ENCODE data around the gene TMEM174.
"Not testable (repeated sequence)": the region's sequence is repeated elsewhere in the genome, so short reads cannot be mapped to it uniquely, and the experiment has no call there.

Gene TMEM174

DNA sequence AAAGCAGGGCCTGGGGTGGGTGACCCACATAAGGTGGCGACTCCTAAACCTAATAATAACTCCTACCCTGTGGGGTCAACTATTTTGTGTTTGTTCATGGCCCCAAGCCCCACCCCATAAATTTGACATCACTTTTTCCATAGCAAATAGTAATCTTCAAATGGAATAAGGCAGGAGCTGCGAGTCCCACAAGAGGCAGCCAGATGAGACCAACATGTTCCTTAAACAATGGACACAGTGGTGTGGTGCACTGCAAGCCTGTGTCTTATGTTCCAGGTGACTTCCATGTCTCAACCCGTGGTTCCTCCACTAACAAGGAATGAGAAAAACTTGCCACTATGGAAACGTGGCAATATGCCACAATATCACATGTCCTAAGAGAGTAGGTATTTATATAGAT, 20.6 kb downstream of the TMEM174 start:
- DNase-seq (ENCODE audit: low spot score) = no peak

DNA sequence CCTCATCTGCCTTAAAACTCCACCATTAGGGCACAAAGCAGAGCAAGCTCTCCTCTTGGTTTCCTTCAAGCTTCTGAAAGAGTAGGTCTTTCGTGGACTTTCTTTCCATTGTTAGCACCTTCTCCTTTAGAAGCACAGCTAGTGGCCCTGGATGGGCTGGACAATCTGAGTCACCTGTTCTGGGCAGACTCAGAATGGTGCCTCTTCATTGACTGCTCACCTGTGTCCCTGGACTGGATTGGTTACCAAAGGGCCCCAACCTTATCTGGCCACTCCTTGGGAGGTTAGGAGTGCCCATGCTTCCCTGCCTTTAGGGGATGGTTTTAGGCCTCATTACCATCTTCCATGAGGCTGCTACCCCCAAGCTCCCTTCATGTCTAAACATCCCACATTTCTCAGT, 23.2 kb downstream of the TMEM174 start:
- DNase-seq (ENCODE audit: low spot score) = no peak

DNA sequence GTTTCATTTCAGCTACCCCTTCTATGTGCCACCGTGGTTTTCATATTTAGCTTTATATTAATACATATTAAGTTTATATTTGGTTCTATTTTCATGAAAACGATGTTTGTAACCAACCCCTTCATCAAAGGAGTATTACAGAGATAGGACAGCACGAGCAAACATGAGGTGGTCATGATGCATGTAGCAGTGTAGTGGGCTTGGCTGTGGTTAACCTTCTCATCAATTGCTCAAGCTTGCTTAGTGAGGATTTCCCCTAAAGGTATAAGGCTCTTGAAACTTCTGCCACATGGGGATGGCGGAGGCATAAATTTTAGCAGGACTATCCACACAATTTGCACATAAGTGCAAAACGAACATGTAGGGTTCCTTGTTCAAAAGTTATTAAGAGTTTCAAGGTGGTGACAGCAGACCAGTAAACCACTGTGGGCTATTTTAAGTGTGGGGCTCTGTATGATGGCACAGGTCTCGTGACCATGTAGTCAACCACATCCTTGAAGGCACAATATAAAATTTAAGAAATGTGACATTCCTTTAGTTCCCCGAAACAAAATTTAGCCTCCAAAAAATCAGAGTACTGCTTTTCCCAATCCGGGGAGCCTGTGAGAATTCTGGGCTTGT, 24.8 kb downstream of the TMEM174 start:
- DNase-seq (ENCODE audit: low spot score) = no peak

DNA sequence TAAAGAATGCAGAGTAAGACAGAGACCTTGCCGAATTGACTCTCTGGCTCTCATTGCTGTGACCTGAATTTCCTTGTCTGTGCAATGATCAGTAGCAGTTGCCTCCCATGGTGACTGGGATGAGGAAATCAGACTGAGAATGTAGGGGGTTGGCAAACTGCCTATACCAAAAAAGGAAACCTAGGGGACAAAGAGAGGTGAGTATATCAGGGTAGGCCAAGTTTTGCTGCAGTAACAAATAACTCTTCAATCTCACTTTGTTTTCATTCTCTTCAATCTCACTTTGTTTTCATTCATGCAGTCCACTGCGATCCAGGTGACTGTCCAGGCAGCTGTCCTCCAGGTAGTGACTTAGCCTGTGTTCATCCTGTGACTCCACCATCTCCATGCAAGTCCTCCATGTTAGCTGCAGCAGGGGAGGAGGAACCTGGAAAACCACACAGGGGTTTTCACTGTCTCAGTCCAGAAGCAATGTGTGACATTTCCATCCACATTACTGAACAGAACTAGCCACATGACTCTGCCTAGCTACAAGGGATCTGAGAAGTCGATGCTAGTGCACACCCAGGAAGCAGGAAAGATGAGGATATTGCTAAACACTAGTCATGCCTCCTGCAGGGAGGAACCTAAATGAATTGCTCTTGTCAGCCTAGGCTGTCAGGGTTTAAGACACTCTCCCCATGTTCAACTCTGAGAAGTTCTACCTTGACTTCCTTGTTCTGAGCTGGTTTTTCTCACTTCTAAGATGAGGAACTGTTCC, 26.0 kb downstream of the TMEM174 start:
- DNase-seq (ENCODE audit: low spot score) = no peak

DNA sequence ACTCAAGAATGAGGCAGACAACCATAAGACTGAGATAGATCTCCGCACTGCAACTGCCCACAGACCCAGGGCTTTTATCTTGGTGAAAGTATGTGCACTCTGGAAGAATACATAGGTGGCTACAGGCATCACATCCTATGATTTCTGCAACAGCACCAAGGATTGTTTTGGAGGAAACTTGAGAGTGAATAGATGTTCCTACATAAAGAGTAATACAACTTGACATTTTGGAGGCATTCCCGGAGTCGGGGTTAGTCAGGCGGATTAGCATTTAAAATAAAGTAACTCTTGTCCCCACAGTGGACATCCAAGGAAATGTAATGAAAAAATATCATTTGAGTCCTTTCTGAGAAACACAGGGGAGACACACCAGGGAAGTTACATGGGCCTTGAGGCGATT, 26.7 kb downstream of the TMEM174 start:
- no peak for DNase-seq (ENCODE audit: low spot score)

DNA sequence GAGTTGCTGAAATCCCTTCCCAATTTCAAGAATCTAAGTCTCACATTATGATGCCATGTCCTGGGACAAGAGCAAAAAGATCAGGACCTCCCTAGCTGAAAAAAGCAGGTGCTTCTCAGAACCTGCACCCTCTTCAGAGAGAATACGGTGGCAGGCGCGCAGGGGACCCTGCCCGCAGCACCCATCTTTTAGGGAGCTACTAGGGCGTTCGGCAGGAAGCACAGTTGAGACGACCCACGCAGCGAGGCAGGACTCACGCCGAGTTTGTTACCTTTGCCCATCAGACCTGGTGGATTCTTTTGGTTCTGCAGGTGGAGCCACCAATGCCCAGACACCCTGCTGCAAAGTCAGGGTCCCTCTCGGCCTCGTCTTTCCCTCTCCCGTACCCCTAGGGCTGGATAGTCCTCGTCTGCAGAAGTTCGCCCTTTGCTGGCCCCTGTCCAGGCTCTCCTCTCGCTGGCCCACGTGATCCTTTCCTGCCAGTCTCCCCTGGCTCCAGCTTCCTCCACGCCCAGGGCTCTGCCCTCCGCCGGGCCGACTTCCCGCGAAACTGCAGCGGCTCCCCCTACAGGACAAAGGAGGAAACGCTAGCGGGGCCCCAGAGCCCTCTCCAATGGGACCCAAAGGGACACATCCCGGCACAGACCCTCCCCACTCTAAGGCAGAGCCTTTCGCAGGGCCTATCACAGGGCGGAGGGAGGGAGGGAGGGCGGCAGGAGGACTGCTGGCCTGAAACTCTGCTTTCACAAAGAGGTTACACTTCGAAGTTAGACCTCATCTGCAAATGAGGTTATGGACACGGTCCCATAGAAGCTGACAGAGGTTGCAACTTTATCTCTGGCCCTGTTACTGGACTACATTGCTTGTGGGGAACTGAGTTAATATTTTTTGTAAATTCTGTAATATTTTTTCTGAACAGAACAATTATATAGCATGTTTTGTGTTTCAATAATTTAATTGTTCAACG, 28.8 kb downstream of the TMEM174 start:
- peak; percentile 91 for DNase-seq (ENCODE audit: low spot score)

DNA sequence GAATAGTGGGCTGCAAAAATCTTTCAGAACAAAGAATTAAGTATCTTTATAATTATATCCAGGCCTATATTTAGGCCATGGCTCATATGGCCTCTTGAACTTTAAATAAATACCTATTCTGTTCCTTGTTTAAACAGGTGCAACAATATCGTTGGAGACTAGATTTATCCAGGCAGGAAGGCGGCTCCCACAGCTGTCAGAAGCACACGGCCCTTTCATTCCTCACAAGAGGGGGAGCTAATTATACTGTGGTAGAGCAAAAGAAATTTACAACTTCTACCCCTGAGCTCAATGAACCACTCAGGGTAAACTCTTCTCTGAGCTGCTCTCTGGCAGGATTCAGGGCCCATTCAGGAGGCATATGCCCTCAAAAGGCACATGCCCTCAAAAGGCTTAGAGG, 31.3 kb downstream of the TMEM174 start:
- DNase-seq (ENCODE audit: low spot score) = no peak

DNA sequence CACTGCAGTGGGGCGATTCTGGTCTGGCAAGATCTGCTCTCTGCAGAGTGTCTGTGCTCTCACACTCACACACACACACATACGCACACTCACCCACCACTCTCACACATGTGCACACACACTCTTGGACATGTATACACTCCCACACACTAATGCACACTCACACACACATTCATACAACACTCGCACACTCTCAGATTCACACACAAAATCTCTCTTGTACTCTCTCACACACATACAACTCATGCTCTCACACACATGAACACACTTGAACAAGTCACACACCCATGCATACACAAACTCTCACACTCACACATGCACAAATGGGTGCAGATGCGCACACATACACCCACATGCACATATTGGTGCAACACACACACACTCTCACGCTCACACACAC, 31.7 kb downstream of the TMEM174 start:
- no peak for DNase-seq (ENCODE audit: low spot score)

DNA sequence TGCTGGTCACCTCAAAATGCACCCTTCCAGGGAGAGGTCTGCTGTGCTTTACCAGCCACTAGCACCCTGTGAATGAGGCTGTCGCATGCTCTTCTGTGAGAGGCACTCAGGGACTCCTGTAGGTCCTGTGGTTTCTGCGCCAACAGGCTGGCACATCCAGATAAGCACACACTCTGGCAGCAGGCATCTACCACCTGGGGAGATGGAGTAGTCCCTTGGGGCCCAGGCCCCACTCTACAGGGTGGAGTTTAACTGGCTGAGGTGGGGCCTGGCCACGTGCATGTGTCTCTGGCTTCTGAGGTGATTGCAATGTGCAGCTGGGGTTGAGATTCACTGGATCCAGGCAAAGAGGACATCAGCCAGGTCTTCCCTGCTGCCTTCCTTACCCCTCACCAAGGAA, 32.3 kb downstream of the TMEM174 start:
- DNase-seq (ENCODE audit: low spot score) = no peak

DNA sequence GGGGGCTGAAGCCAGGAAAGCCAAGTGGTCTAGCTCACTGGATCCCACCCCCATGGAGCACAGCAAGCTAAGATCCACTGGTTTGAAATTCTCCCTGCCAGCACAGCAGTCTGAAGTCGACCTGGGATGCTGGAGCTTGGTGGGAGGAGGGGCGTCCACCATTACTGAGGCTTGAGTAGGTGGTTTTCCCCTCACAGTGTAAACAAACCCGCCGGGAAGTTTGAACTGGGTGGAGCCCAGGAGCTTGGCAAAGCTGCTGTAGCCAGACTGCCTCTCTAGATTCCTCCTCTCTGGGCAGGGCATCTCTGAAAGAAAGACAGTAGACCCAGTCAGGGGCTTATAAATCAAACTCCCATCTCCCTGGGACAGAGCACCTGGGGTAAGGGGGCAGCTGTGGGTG, 34.2 kb downstream of the TMEM174 start:
- not testable (repeated sequence) for DNase-seq (ENCODE audit: low spot score)

DNA sequence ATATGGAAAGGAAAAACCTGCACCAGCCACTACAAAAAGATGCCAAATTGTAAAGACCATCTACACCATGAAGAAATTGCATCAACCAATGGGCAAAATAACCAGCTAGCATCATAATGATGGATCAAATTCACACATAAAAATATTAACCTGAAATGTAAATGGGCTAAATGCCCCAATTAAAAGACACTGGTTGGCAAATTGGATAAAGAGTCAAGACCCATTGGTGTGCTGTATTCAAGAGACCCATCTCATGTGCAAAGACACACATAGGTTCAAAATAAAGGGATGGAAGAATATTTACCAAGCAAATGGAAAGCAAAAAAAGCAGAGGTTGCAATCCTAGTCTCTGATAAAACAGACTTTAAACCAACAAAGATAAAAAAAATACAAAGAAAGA, 36.1 kb downstream of the TMEM174 start:
- DNase-seq (ENCODE audit: low spot score) = not testable (repeated sequence)

DNA sequence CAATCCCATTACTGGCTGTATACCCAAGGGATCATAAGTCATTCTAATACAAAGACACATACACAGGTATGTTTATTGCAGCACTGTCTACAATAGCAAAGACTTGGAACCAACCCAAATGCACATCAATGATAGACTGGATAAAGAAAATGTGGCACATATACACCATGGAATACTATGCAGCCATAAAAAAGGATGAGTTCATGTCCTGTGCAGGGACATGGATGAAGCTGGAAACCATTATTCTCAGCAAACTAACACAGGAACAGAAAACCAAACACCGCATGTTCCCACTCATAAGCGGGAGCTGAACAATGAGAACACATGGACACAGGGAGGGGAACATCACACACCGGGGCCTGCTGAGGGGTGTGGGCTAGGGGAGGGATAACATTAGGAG, 39.7 kb downstream of the TMEM174 start:
- DNase-seq (ENCODE audit: low spot score) = not testable (repeated sequence)

DNA sequence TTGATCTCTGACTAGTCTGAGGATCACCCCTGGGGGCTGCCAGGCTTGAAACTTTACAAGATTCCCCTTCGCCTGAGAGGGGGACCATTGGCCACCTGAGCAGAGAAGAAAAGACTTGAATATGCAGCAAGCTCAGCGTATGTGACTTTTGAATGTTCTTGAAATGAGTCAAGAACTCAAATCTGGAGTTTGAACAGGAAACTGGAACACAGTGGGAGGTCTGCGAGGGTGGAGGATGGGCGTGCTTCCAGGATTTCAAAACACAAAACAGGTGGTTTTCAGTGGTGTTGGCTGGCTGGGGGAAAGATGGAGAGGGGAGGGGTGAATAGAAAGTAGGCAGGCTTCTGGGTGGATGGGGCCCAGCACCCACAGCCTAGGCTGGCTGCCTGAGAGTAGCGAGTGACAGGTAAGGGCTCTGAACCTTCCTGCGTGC, 40.6 kb downstream of the TMEM174 start:
- DNase-seq (ENCODE audit: low spot score) = peak; percentile 57

DNA sequence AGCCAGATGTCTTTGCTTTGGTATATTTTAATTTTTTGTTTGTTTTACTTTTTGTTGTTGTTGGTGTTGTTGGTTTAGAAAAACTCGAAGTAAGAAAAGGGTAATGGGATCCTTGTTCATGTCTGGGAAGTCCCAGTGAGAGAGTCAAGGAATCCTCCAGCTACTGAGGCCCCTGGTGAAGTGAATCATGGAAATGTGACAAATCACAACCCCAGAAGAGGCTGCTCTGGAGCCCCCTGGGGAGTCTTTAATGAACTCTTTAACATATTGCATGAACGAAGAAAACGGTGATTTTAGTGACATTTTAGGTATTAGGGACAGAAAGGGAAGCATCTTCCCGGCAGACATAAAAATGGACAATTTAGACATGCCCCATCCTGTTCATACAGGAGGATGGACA, 41.3 kb downstream of the TMEM174 start:
- no peak for DNase-seq (ENCODE audit: low spot score)

DNA sequence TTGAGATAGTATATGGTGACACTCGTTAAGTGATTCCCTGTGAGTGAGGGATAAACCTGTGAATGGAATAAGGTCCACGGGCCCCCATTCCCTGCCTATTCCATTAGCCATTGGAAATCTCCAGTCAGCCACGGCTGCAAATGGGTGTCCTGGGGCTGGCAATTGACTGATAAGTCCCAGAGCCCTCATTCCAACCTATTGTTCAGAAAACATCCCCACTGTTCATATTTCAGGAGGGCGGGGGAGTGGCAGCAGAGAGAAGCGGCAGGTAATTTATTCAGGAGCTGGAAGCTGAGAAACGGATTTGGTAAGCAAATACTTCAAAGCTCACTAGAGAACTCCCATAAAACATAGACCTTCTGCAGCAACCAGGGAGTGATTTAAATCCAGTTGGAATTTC, 42.0 kb downstream of the TMEM174 start:
- DNase-seq (ENCODE audit: low spot score) = no peak

DNA sequence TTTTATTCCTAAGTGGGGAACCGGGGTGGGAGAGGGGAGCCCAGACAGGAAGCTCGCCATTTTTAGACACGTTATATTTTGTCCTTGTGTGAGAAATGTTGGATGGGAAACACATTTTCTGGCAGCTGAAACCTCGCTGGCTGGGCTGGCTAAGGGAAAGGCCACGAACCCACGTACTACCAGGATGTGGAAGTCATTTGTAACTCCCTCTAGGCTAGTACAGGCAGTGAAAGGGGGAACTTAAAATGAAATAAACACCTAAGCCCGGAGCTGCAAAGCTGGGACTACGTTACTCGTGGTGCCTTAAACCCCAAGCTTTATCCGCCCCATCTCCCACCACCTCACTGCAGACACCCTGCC, 42.5 kb downstream of the TMEM174 start:
- DNase-seq (ENCODE audit: low spot score) = no peak

DNA sequence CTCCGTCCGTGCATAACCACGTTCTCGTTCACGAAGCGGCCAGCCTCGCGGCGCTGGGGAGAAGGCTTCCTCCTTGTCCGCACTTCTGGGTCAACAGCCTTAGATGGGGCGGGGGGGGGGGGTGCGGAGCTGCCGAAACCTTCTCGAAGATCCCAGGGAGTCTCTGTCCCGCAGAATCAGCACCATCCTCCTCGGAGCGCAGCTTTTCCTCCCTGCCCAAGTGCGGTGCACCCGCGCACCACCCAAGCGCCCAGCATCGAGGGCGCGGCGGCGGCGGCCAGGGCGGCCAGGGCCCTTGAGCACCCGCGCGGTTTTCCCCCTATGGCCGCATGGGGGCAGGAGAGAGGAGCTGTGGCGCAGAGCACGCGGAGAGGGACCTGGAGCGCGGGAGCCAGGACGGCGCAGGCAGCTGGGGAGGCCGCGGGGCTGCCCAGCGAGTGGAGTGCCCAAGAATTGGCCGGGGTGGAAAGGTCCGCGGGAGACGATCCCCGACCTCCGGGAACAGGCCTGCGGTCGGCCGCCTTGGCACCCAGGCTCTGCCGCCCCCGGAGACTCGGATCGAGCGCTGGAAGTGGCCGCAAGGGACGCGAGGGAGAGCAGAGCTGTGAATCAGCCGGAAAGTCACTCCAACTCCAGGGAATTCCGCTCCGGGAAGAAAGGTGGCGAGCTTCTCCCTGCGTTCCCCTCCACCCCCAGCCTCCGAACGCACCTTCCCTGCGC, 43.1 kb downstream of the TMEM174 start:
- DNase-seq (ENCODE audit: low spot score) = peak; percentile 95

DNA sequence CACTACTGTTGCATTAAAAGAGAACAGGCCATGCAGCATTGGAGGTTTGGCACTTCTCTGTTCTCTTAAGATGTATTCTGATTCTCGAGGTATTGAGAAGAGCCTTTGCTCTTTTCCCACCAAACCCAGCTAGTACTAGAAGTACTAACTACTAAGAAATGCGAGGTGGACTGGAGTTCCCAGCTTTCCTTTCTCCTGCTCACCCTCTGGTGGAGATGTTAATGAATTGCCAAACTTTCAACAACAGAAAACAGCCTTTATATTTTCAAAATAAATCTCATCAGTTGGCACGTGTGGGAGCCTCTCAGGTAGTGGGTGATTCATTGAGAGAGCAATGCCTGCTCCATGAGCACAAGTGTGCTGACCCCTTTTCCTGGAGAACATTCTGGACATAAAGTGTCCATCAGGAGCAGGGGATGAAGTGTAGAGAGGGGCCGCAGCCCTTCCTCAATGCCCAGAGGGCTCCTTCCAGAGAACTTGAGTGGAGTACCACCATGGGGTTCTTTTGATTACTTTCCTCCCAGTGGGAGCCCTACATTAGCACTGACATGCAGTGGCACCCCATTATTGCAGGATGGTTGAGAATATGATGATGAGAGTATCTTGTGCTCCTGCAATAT, 45.7 kb downstream of the TMEM174 start:
- DNase-seq (ENCODE audit: low spot score) = peak; percentile 73

DNA sequence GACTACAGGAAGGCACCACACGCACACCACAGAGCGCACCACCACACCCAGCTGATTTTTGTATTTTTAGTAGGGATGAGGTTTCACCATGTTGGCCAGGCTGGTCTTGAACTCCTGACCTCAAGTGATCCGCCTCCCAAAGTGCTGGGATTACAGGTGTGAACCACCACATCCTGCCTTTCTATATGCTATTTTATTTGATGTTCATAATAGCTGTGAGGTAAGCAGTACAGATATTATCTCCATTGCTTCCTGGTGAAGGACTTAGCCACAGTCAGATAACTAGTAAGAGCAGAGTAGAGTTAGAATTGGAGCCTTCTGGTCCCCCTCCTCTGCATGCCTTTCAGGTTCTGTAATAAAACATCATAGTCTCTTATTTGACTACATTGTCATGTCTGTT, 46.3 kb downstream of the TMEM174 start:
- DNase-seq (ENCODE audit: low spot score) = not testable (repeated sequence)

DNA sequence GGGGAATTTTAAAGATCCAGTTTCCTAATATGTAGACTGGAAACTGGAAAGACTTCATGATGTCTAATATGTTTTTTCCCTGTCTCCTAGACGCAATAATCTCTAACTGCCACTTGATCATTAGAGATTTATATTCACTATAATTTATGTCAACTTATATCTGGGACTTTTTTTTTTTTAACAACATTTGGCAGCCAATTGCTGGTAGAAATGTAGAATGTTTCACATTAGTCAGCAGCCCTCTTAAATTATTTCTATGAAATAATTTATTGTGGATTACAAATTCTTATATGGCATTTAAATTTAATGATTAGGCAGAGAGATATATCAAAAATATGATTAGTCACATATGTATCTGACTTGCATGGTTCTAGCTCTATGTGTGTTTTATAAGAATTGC, 48.2 kb downstream of the TMEM174 start:
- no peak for DNase-seq (ENCODE audit: low spot score)

DNA sequence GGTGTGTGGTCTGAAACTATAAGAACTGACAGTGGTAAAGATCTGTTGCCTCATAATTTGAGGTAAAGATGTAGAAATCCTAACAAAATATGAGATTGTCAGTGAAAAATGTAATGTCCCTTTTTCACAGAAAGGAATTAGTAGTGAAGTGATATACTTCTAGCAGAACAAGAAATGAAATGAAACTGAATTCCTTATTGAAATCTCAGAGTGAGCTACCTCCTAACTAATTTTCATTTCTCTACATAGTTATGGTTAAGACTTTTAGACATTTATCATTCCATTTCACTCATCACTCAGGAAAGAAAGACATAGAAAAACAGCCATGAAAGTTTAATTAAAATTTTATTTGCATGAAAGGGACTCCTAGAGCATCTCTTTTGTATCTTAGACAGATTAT, 48.7 kb downstream of the TMEM174 start:
- no peak for DNase-seq (ENCODE audit: low spot score)

DNA sequence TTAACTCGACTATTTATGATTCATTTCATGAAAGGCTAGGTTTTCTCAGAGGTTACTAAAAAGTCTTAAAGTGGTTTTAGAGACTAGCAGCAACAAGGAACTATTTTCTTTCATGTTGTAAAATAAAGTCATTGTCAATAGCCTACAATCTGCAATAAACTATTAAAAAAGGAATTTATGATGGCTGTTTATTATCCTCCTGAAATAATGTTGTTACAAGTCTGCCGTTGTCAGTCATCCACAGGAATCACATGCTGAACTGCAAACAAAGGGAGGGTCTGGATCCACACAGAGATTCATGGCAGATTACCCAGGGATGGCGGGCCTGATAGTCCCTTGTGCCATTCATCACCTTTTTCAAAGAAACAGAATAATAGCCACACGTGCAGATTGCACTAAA, 49.2 kb downstream of the TMEM174 start:
- DNase-seq (ENCODE audit: low spot score) = no peak

All from GM03348 (cell line).